Measurements from ENCODE around the gene TMEM106B.

- no peak for TF ChIP-seq CTCF (conservative IDR thresholded peaks at IDR 0.05; ENCODE audit: low read depth in 2 of 2)
- TF ChIP-seq POLR2AphosphoS5 (IDR thresholded peaks at IDR 0.05; ENCODE audit: low read depth): no peak
- TF ChIP-seq EZH2 (IDR thresholded peaks at IDR 0.05; ENCODE audit: low read depth, unreplicated experiment): no peak
- TF ChIP-seq CREB1 (CRISPR knock-in tag; IDR thresholded peaks at IDR 0.05; ENCODE audit: low read depth): no peak
- TF ChIP-seq ZNF462 (CRISPR knock-in tag; IDR thresholded peaks at IDR 0.05): no peak
- TF ChIP-seq EZH2phosphoT487 (IDR thresholded peaks at IDR 0.05; ENCODE audit: unreplicated experiment): no peak
Measured at GRCh38 chr7:12211711-12212485, 804 bp downstream of the TMEM106B start.

Data from GM23338 (cell line).